Uterus (tissue), 2 donors: ENCODE measurements around the gene DGAT2.

ENCODE experiments used
- POLR2A ChIP-seq, 2 donors: fragments of 450-650 bp; IDR thresholded peaks; one replicate each; pipeline ENCODE4 v1.6.1; 2016; ENCODE audit warnings: antibody characterized with exemption in 2 of 2, mild to moderate bottlenecking in 1 of 2, moderate library complexity in 1 of 2
- TF ChIP-seq, protein P1 (sequence below), 4 experiments: fragments of 200-600 bp in 2 of 4; fragments of 450-650 bp in 2 of 4; sonication (generic) in 2 of 4; IDR thresholded peaks; one replicate each; pipeline ENCODE4 v1.5.1; 2016 to 2019; ENCODE audit warnings: antibody characterized with exemption in 4 of 4, mild to moderate bottlenecking in 2 of 4, moderate library complexity in 1 of 4

- TF ChIP-seq POLR2A (IDR thresholded peaks at IDR 0.05) = no peak
- TF ChIP-seq, protein P1, sequence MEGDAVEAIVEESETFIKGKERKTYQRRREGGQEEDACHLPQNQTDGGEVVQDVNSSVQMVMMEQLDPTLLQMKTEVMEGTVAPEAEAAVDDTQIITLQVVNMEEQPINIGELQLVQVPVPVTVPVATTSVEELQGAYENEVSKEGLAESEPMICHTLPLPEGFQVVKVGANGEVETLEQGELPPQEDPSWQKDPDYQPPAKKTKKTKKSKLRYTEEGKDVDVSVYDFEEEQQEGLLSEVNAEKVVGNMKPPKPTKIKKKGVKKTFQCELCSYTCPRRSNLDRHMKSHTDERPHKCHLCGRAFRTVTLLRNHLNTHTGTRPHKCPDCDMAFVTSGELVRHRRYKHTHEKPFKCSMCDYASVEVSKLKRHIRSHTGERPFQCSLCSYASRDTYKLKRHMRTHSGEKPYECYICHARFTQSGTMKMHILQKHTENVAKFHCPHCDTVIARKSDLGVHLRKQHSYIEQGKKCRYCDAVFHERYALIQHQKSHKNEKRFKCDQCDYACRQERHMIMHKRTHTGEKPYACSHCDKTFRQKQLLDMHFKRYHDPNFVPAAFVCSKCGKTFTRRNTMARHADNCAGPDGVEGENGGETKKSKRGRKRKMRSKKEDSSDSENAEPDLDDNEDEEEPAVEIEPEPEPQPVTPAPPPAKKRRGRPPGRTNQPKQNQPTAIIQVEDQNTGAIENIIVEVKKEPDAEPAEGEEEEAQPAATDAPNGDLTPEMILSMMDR (IDR thresholded peaks at IDR 0.05) = no peak
Observed at GRCh38 chr11:75781296-75781695, 12.7 kb downstream of the DGAT2 start.
